Diencephalon (tissue), 1 donor: Measurements from ENCODE around the gene MYO1G. TPM values are rescaled to one million over a fixed set of nuclear protein-coding genes. Genes with fewer than 3 reads are reported as not detected.

Experiments used
- total RNA-seq: library from RNA; depleted of rRNA; stranded (reverse); fragments of >200 nt; gene quantifications from one replicate; pipeline ENCODE4 v1.2.3, GENCODE V29; 2014

MYO1G gene
- 0.46 TPM for total RNA-seq

DNA sequence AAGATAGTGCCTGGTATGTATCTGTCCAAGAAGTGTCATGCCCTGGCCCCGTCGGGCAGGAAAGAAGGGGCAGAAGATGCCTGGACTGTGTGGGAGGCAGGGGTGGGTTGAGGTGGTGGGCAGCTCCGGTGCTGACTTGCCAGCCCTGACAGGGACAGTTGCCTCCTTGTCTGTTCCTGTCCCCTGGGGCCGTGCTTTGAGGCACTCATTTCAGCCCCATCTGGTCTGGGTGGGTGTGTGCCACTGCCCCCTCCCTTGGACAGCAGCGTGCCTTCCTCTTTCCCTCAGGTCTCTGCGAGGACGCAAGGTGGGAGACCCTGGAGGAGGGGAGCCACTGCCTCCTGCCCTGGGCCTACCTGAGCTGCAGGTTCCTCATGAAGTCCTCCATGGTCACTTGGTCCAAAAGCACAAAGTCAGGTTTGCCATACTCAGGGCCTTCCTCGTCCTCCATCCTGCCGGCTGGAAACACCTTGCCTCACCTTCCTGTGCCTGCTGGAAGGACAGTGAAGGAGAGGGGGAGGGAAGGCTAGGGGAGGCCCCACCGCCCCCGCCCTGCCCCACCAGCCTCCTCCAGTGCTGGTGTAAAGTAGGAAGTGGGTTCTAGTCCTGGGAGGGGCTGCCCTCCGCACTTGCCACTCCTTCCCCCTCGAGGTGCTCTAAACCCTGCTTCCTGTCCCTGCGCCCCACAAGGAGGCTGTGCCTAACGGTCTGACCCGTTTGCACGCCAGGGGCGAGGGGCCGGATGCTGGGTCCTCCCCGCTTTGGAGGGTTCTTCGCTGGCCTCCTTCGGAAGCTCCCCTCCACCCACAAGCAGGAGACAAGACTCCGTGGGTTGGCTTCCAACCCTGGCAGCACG is at the start of gene MYO1G:
Gene MYO1G (minus strand): TSS at position 505 of the 856 bp plus-strand sequence. CDS start 54 bp downstream, at position 451.

DNA sequence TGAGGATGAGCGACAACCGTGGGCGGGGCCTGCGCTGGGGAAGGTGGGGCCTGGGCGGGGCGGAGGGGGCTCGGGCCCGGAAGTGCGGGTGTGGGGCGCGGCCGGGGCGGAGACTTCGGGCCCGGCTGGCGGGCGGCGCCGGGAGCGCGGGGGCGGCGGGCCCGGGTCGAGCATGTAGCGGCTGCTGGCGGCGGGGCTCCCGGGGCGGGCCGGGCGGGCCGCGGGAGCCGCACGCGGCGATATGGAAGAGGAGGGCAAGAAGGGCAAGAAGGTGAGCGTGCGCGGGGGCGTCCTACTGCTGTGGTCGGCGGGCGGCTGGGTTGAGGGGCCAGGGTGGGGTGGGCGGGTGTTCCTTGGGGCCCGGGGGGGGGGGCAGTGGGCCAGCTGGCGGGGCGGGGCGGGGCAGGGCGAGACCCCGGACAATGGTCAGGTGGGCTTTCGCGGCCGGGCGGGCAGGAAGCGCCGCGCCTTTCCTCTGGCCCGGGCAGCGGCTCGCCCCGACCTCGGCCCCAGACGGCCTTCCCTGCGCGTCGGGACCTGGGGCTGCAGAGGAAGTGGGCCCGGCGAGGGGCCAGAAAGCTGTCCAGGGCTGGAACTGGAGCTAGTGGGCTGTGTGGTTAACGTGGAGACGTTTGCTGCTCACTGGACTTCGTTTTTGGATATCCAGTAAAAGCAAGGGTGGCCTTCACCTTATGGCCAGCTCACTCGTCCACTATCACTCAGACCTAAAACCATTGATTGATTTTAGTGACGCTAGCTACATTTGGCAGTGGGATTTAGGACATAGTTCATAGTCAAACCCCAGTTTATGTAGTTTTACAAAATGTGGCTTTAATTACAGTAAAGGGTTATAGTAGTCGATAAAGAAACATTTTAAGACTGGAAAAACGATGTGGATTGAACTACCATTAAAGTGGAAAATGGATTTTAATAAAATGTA is 21.5 kb upstream of the MYO1G start, which contains the start of gene CCM2:
Gene CCM2 (plus strand): TSS at position 109 of the 940 bp plus-strand sequence. CDS start 133 bp downstream, at position 242.

Other genes starting within 250 kb of the MYO1G start
- 20.3 TPM for gene ZMIZ2, start 230.2 kb downstream of the MYO1G start, total RNA-seq
- gene PPIA, start 182.3 kb downstream of the MYO1G start, total RNA-seq, result 674 TPM
- gene H2AZ2, start 130.9 kb downstream of the MYO1G start, total RNA-seq, result 208 TPM
- 38.5 TPM for gene PURB, start 93.5 kb downstream of the MYO1G start, total RNA-seq
- 26.1 TPM for gene CCM2, start 21.2 kb upstream of the MYO1G start, total RNA-seq
- 7.6 TPM for gene NACAD, start 110.0 kb upstream of the MYO1G start, total RNA-seq
- 49.1 TPM for gene TBRG4, start 132.7 kb upstream of the MYO1G start, total RNA-seq
- gene RAMP3, start 178.8 kb upstream of the MYO1G start, total RNA-seq, result 6.2 TPM